GM19351 (cell line): ENCODE measurements around the gene PLEKHA6.

Source experiments
- ATAC-seq: cut with Tn5 transposase; IDR thresholded peaks from one replicate; pipeline ENCODE4 v1.9.1; 2021; ENCODE audit warnings: mild to moderate bottlenecking, moderate library complexity; ENCODE audit not compliant: unreplicated experiment

PLEKHA6 gene

GRCh38 chr1:204263254-204263910 is 96.3 kb downstream of the PLEKHA6 start:
- ATAC-seq, result no peak

- ATAC-seq, result no peak
Measured at GRCh38 chr1:204262506-204263253, 97.0 kb downstream of the PLEKHA6 start.

GRCh38 chr1:204261746-204262505 is 97.8 kb downstream of the PLEKHA6 start:
- ATAC-seq, result no peak

- ATAC-seq, result no peak
Measured at GRCh38 chr1:204261266-204261665, 98.5 kb downstream of the PLEKHA6 start.

GRCh38 chr1:204260601-204261197 is 99.0 kb downstream of the PLEKHA6 start:
- ATAC-seq, result no peak

- ATAC-seq, result no peak
Measured at GRCh38 chr1:204259782-204260181, 99.9 kb downstream of the PLEKHA6 start.

- ATAC-seq, result no peak
Measured at GRCh38 chr1:204259196-204259595, 100.5 kb downstream of the PLEKHA6 start.

- ATAC-seq, result no peak
Measured at GRCh38 chr1:204258213-204259115, 101.3 kb downstream of the PLEKHA6 start.

- ATAC-seq, result no peak
Measured at GRCh38 chr1:204257446-204257845, 102.3 kb downstream of the PLEKHA6 start.

- ATAC-seq, result no peak
Measured at GRCh38 chr1:204256531-204256930, 103.2 kb downstream of the PLEKHA6 start.

GRCh38 chr1:204255966-204256365 is 103.8 kb downstream of the PLEKHA6 start:
- ATAC-seq, result no peak

GRCh38 chr1:204255225-204255624 is 104.5 kb downstream of the PLEKHA6 start:
- no peak for ATAC-seq

- ATAC-seq, result no peak
Measured at GRCh38 chr1:204254031-204254661, 105.6 kb downstream of the PLEKHA6 start.

- no peak for ATAC-seq
Measured at GRCh38 chr1:204251926-204252689, 107.6 kb downstream of the PLEKHA6 start.

GRCh38 chr1:204251286-204251685 is 108.4 kb downstream of the PLEKHA6 start:
- no peak for ATAC-seq

GRCh38 chr1:204250428-204251030 is 109.2 kb downstream of the PLEKHA6 start:
- ATAC-seq, result no peak

GRCh38 chr1:204249736-204250427 is 109.8 kb downstream of the PLEKHA6 start:
- no peak for ATAC-seq

- no peak for ATAC-seq
Measured at GRCh38 chr1:204248954-204249353, 110.8 kb downstream of the PLEKHA6 start.
